HepG2 (cell line): ENCODE measurements around the gene VASN. TPM values are rescaled to one million over a fixed set of nuclear protein-coding genes. Genes with fewer than 3 reads are reported as not detected.

Source experiments
- ATAC-seq: fragments of 200-7000 bp; cut with Tn5 transposase; 3 replicates; pipeline ENCODE4 v1.9.1; 2020; ENCODE audit warnings: mild to moderate bottlenecking, moderate library complexity
- BruUV-seq: library from RNA; stranded (reverse); fragments of 400-500 nt; replicated peaks from 2 replicates; lab custom pipeline; 2021; lab: Mats Ljungman, UMichigan
- CTCF ChIA-PET: fragments of 300-600 bp; formaldehyde crosslinking; extraction: SDS; loops from one replicate; lab custom pipeline; 2021; ENCODE audit warnings: low total read pairs, inconsistent platforms, low intra/inter-chr PET ratio; lab: Yijun Ruan, JAX
- POLR2A ChIA-PET: fragments of 350-600 bp; sonication (Branson Sonifier 250); formaldehyde crosslinking; loops from one replicate; lab custom pipeline; 2020; ENCODE audit warnings: antibody characterized with exemption, inconsistent platforms; lab: Yijun Ruan, JAX
- DNase-seq: peaks from one replicate; pipeline ENCODE4 v3.0.0-alpha.2; 2015; ENCODE audit warnings: low spot score
- FAIRE-seq: peaks from 3 replicates; lab custom pipeline; 2011; peaks lifted over from hg19 to GRCh38; lab: Jason Lieb, UNC
- H2AFZ ChIP-seq: one replicate; pipeline ENCODE4 v1.6.1; 2011; ENCODE audit warnings: low read length, inconsistent platforms
- H3K27ac ChIP-seq: fragments of 300-600 bp; 3 replicates; pipeline ENCODE4 v1.8.0; 2011; ENCODE audit warnings: mixed run types, mild to moderate bottlenecking, mixed read lengths, low read length, inconsistent platforms; ENCODE audit not compliant: insufficient read depth; ENCODE audit errors: extremely low read length
- H3K27me3 ChIP-seq, 2 experiments: fragments of 200-600 bp in 1 of 2; 2 replicates in 1 of 2; 3 replicates in 1 of 2; pipeline versions ENCODE4 v1.6.0 to v1.8.0; 2011; ENCODE audit warnings: low read length in 2 of 2, mild to moderate bottlenecking in 2 of 2, moderate library complexity in 2 of 2, inconsistent platforms in 1 of 2; ENCODE audit not compliant: insufficient read depth in 2 of 2, control insufficient read depth in 1 of 2
- H3K36me3 ChIP-seq, 2 experiments: fragments of 200-600 bp in 1 of 2; replicated peaks in 1 of 2; 2 replicates in 1 of 2; 3 replicates in 1 of 2; pipeline versions ENCODE4 v1.5.1 to v1.8.0; 2011; ENCODE audit warnings: low read length in 2 of 2, inconsistent platforms in 1 of 2; ENCODE audit not compliant: insufficient read depth in 2 of 2, control insufficient read depth in 1 of 2
- H3K4me1 ChIP-seq: 2 replicates; pipeline ENCODE4 v1.5.1; 2012; ENCODE audit warnings: low read length, inconsistent platforms; ENCODE audit not compliant: insufficient read depth
- H3K4me2 ChIP-seq: 2 replicates; pipeline ENCODE4 v1.6.0; 2011; ENCODE audit warnings: low read depth, low read length, inconsistent platforms
- H3K4me3 ChIP-seq, 3 experiments: fragments of 200-600 bp in 1 of 3; sonication (generic), shearing (Covaris generic) in 1 of 3; replicated peaks in 1 of 3; 2 replicates each; pipeline ENCODE4 v1.5.1; 2011 to 2016; ENCODE audit warnings: low read length in 3 of 3, inconsistent platforms in 2 of 3, low read depth in 2 of 3, mild to moderate bottlenecking in 2 of 3, control low read depth in 1 of 3, mixed read lengths in 1 of 3; ENCODE audit not compliant: insufficient read depth in 1 of 3
- H3K79me2 ChIP-seq: one replicate; pipeline ENCODE4 v1.6.1; 2011; ENCODE audit warnings: low read length, inconsistent platforms; ENCODE audit not compliant: insufficient read depth
- H3K9ac ChIP-seq: 2 replicates; pipeline ENCODE4 v1.6.0; 2011; ENCODE audit warnings: mild to moderate bottlenecking, low read depth, low read length, inconsistent platforms; ENCODE audit not compliant: insufficient read depth
- H3K9me3 ChIP-seq: 2 replicates; pipeline ENCODE4 v1.5.1; 2012; ENCODE audit warnings: mild to moderate bottlenecking, low read length
- H4K20me1 ChIP-seq: 2 replicates; pipeline ENCODE4 v1.6.0; 2011; ENCODE audit warnings: inconsistent platforms, mild to moderate bottlenecking, low read length, moderate library complexity; ENCODE audit not compliant: insufficient read depth
- PITX1 ChIP-seq: sonication (generic); formaldehyde crosslinking; IDR thresholded peaks from 2 replicates; pipeline ENCODE4 v1.5.1; 2020; ENCODE audit warnings: mild to moderate bottlenecking, missing genetic modification reagents
- RXRA ChIP-seq: sonication (generic); formaldehyde crosslinking; IDR thresholded peaks from 2 replicates; pipeline ENCODE4 v1.5.1; 2020; ENCODE audit warnings: missing genetic modification reagents
- ZFP36 ChIP-seq: fragments of 150-350 bp; IDR thresholded peaks from 2 replicates; pipeline ENCODE4 v1.6.1; 2018; ENCODE audit warnings: borderline replicate concordance, low read length, low read depth; ENCODE audit not compliant: partially characterized antibody
- ZKSCAN1 ChIP-seq: fragments of 150-350 bp; IDR thresholded peaks from 2 replicates; pipeline ENCODE4 v1.6.1; 2014; ENCODE audit warnings: low read length
- ZMYM3 ChIP-seq: sonication (generic); formaldehyde crosslinking; IDR thresholded peaks from 2 replicates; pipeline ENCODE4 v1.5.1; 2020; ENCODE audit warnings: mild to moderate bottlenecking, missing genetic modification reagents
- ZNF317 ChIP-seq: sonication (generic); formaldehyde crosslinking; IDR thresholded peaks from 2 replicates; pipeline ENCODE4 v1.5.0; 2020; ENCODE audit warnings: mild to moderate bottlenecking, missing genetic modification reagents
- ZNF629 ChIP-seq: sonication (generic); formaldehyde crosslinking; conservative IDR thresholded peaks from 2 replicates; pipeline ENCODE4 v1.5.0; 2020; ENCODE audit warnings: missing genetic modification reagents
- WGBS: methylation state at CpG from one replicate; pipeline ENCODE4 v1.1.6; 2017; ENCODE audit warnings: low lambda C conversion rate; 5-methylcytosine and 5-hydroxymethylcytosine counted together
- in situ Hi-C: cut with HindIII; loops from 2 replicates; pipeline ENCODE4 v1.10.0; 2017; ENCODE audit warnings: low pct_unique_long_range_greater_than_20kb; ENCODE audit not compliant: extremely low pct_ligation_motif_present
- intact Hi-C: fragments of 100-400 bp; cut with micrococcal nuclease; formaldehyde crosslinking; loops from one replicate; pipeline ENCODE4 v1.10.0; 2022; ENCODE audit not compliant: unreplicated experiment
- polyA plus RNA-seq, 8 experiments: library from polyadenylated mRNA; depleted of rRNA in 3 of 8; stranded (reverse) in 7 of 8; unstranded in 1 of 8; fragments of >200 nt; fragmentation: Illumina TruSeq in 4 of 8; extraction: Trizol in 4 of 8; gene quantifications; 2 replicates each; pipeline versions ENCODE4 v1.2.1 to v1.2.3, GENCODE V29; 2011 to 2016; ENCODE audit warnings: low read depth in 4 of 8, missing spikeins in 1 of 8, mixed read lengths in 1 of 8; ENCODE audit not compliant: insufficient read depth in 1 of 8
- total RNA-seq, 5 experiments: library from RNA; depleted of rRNA; stranded (reverse); fragments of >200 nt; fragmentation: Illumina TruSeq; extraction: Trizol; gene quantifications; 2 replicates each; pipeline ENCODE4 v1.2.3, GENCODE V29; 2016; ENCODE audit warnings: low read depth in 1 of 5
- TF ChIP-seq, protein P1 (sequence below): sonication (generic); formaldehyde crosslinking; IDR thresholded peaks from 2 replicates; pipeline ENCODE4 v1.8.1; 2023; ENCODE audit warnings: mild to moderate bottlenecking, missing genetic modification reagents, borderline replicate concordance

VASN gene
- total and polyA plus RNA-seq, 2 of the 13 experiments (the other 11 are each of a cell fraction or from before 2014, with no cell fraction given): 8.4 to 18.2 TPM

DNA sequence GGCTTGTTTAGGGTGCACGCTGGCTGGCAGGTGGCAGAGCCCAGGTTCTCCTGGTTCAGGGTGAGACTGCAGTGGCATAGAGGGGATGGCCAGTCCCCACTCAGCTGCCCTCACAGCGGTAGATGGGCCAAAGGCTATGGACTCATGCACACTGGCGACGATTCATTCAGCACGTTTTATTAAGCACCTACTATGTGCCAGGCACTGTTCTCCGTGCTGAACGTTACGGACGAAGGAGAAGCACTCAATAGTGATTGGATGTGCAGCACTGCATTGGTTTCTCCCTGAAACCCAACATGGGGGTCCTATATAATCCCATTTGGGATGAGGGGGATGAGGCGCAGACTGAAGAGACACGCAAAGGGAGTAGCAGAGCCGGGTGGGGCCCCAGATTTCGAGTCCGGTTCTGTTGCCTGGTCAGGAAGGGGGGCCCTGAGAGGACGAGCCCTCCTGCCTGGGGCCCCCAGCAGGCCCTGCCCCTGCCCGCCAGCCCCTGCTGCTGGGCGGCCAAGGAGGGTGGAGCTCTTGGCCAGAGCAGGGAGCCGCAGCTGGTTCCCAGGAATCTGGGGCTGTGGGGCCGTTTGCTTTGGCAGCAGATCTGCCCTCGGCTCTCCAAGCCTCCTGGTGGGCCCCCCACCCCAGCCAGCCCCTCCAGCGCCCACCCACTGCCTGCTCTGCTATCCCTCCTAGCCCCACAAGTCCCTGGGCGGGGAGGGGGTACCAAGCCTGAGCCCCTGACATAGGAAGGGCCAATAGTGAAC, 47.0 kb upstream of the VASN start (continued):
- TF ChIP-seq ZMYM3 (CRISPR knock-in tag) (peak; percentile 34; the same call in 1 of the 2 replicates), ZKSCAN1 (peak; percentile 90)

DNA sequence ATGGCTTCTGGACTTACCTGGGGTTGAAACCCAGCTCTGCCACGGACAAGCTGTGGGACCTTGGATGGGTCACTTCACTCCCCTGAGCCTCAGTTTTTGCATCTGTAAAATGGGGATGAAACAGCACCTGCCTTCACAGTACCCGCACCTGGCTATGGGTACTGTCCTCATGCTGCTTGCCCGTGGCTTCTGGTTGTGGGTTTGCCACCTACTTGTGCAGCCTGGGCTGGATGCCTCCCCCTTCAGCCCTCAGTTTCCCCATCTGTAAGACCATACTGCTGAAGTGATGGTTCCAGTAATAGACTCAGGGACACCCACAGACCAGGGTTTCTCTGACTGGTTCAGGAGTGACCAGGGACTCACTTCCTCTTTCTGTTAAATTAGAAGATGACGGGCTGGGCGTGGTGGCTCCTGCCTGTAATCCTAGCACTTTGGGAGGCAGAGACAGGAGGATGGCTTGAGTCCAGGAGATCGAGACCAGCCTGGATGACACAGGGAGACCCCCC, 46.3 kb upstream of the VASN start:
- no peak overlapping the region for H3K4me3 ChIP-seq
- no peaks in the 10 kb centered on the region for H3K79me2 ChIP-seq
- TF ChIP-seq ZNF629 (CRISPR knock-in tag): peak; percentile 92
- TF ChIP-seq PITX1 (CRISPR knock-in tag): no peak
- TF ChIP-seq, protein P1, sequence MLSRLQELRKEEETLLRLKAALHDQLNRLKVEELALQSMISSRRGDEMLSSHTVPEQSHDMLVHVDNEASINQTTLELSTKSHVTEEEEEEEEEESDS (CRISPR knock-in tag): no peak
- no peak for TF ChIP-seq ZNF317 (CRISPR knock-in tag)
- TF ChIP-seq ZFP36: no peak
- 0 out of 2 replicates have a peak, but pooled peaks have one; percentile 25 for TF ChIP-seq ZMYM3 (CRISPR knock-in tag)
- TF ChIP-seq RXRA (CRISPR knock-in tag): no peak
- DNase-seq (no peak), FAIRE-seq (no peak), ATAC-seq (no peak)
- BruUV-seq: no TSS peak
- ChIA-PET POLR2A (interaction anchor here (0.7 kb wide), 1 partner anchor 214 kb away, joined by 3 read pairs; no protein-coding TSS in a partner anchor), CTCF (interaction anchor here (1.2 to 5.6 kb wide), 2 partner anchors 11 to 13 kb away, joined by 3 to 69 read pairs; no protein-coding TSS in a partner anchor)
- H2AFZ ChIP-seq: no peak overlapping the region
- in situ Hi-C loops (loop anchor here (10.0 kb wide), 1 partner anchor 51 kb away; the partner anchor contains the start of gene TFAP4), intact Hi-C loops (no loop called here)
- no peak overlapping the region for H3K9ac ChIP-seq
- no peak overlapping the region for H3K27ac ChIP-seq
- H3K27me3 ChIP-seq: peaks cover 0 to 22% of the 10 kb centered on the region in 2 experiments; a peak in 2 of 5 replicates
- 94% methylated on average over 5 of the region's 6 CpGs for WGBS
- no peaks in the 10 kb centered on the region for H3K9me3 ChIP-seq
- no peak overlapping the region for H3K4me2 ChIP-seq
- H3K4me1 ChIP-seq: peaks cover 76% of the 10 kb centered on the region
- H3K36me3 ChIP-seq: no peaks in the 10 kb centered on the region
- H4K20me1 ChIP-seq: no peaks in the 10 kb centered on the region
